Mucosa of stomach (tissue), 1 donor: ENCODE measurements around the gene LRRC8D.

ENCODE experiments used
- H3K27me3 ChIP-seq: one replicate; pipeline ENCODE4 v1.7.0; 2013; ENCODE audit warnings: mild to moderate bottlenecking, low read length; ENCODE audit not compliant: control insufficient read depth, insufficient read depth
- H3K36me3 ChIP-seq: one replicate; pipeline ENCODE4 v1.7.0; 2013; ENCODE audit warnings: low read length; ENCODE audit not compliant: control insufficient read depth, insufficient read depth
- H3K4me1 ChIP-seq: one replicate; pipeline ENCODE4 v1.7.0; 2013; ENCODE audit warnings: mild to moderate bottlenecking, low read length; ENCODE audit not compliant: control insufficient read depth, insufficient read depth
- H3K4me3 ChIP-seq: one replicate; pipeline ENCODE4 v1.7.0; 2013; ENCODE audit warnings: low read length
- H3K9ac ChIP-seq: one replicate; pipeline ENCODE4 v1.7.0; 2013; ENCODE audit warnings: mild to moderate bottlenecking, low read length, moderate library complexity
- H3K9me3 ChIP-seq: one replicate; pipeline ENCODE4 v1.7.0; 2013; ENCODE audit warnings: mild to moderate bottlenecking, low read length, moderate library complexity; ENCODE audit not compliant: control insufficient read depth
- donor health status: Pancreatic carcinoma.

The LRRC8D gene

DNA sequence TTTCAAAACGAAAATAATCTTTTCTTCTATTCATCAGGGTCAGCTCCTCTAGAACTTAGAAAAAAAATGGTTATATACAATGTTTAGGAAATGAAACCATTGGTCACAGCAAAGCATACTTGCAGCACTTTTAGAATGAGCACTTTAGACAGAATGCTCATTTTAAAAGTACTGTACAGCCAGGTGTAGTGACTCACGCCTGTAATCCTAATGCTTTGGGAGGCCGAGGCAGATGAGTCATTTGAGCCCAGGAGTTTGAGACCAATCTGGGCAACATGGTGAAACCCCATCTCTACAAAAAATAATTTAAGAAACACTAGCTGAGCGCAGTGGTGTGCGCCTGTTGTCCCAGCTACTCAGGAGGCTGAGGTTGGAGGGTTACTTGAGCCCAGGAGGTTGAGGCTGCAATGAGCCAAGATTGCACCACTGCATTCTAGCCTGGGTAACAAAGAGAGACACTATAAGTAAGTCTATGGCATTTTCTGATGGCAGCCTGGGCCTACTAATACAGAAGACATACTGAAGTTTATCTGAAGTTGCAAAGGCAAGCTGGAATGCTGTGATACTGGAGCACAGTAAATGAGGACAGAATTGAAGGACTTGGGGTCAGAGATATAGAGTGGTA lies 125.1 kb downstream of the LRRC8D start:
- Histone ChIP-seq H3K4me1 (peaks cover 7% of the 10 kb centered on the region), H3K9ac (no peak overlapping the region), H3K27me3 (no peaks in the 10 kb centered on the region), H3K36me3 (no peaks in the 10 kb centered on the region), H3K9me3 (no peaks in the 10 kb centered on the region), H3K4me3 (no peak overlapping the region)

DNA sequence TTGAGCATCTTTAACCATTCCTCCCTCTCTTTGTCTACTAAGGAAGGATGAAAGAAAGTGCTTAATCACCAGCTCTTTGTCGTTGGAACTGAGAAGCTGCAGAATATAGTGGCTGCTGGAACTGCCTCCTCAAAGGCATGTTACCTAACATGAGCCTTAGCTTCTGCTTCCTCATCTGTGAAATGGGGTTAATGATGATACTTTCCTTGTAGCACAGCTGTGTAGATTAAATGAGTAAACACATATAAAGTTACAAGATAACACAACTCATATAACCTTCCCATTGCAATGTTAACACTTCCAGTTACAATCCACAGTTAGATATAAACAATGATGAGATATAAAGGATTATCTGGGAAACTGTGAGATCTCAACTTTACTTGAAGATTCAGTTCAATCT lies 125.7 kb downstream of the LRRC8D start:
- Histone ChIP-seq H3K4me3 (no peak overlapping the region), H3K27me3 (no peaks in the 10 kb centered on the region), H3K9ac (no peak overlapping the region), H3K36me3 (no peaks in the 10 kb centered on the region), H3K9me3 (no peaks in the 10 kb centered on the region), H3K4me1 (peaks cover 7% of the 10 kb centered on the region)

- Histone ChIP-seq H3K9ac (no peak overlapping the region), H3K9me3 (no peaks in the 10 kb centered on the region), H3K4me1 (peaks cover 18% of the 10 kb centered on the region), H3K36me3 (no peaks in the 10 kb centered on the region), H3K4me3 (no peak overlapping the region), H3K27me3 (no peaks in the 10 kb centered on the region)
Measured at GRCh38 chr1:89948722-89949345, 128.0 kb downstream of the LRRC8D start.

DNA sequence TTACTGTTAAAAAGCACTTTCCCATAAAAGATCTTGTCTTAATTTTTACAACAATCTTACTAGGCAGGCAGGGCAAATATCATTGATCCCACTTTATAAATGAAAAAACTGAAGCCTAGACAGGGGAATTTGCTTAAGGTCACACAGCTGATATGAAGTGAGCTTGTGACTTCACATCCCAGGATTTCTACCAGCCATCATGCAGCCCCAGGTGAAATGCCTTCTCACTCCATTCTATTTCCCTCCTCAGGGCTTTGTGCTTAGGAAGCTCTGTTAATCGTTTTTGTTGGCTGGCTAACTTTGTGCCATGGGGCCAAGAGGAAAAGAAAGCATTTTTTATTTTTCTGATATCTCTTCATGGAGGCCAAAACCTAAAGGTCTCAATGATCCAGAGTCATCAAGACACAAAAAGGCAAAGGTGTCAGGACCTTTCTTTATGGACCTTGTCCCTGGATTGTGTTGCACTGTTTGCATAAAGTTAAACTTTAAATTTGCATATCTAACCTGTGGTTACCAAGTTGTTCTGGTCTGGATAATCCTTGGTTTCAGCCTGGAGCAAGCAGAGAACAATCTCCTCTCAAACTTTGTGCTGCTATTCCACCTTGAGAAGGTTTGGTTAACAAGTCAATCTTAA lies 129.3 kb downstream of the LRRC8D start:
- Histone ChIP-seq H3K9me3 (no peaks in the 10 kb centered on the region), H3K36me3 (no peaks in the 10 kb centered on the region), H3K9ac (no peak overlapping the region), H3K4me1 (peaks cover 18% of the 10 kb centered on the region), H3K27me3 (no peaks in the 10 kb centered on the region), H3K4me3 (no peak overlapping the region)

GRCh38 chr1:89950703-89951102 lies 129.9 kb downstream of the LRRC8D start:
- H3K27me3 ChIP-seq, result no peaks in the 10 kb centered on the region
- no peak overlapping the region for H3K4me3 ChIP-seq
- no peaks in the 10 kb centered on the region for H3K9me3 ChIP-seq
- H3K36me3 ChIP-seq, result no peaks in the 10 kb centered on the region
- peaks cover 18% of the 10 kb centered on the region for H3K4me1 ChIP-seq
- H3K9ac ChIP-seq, result no peak overlapping the region

DNA sequence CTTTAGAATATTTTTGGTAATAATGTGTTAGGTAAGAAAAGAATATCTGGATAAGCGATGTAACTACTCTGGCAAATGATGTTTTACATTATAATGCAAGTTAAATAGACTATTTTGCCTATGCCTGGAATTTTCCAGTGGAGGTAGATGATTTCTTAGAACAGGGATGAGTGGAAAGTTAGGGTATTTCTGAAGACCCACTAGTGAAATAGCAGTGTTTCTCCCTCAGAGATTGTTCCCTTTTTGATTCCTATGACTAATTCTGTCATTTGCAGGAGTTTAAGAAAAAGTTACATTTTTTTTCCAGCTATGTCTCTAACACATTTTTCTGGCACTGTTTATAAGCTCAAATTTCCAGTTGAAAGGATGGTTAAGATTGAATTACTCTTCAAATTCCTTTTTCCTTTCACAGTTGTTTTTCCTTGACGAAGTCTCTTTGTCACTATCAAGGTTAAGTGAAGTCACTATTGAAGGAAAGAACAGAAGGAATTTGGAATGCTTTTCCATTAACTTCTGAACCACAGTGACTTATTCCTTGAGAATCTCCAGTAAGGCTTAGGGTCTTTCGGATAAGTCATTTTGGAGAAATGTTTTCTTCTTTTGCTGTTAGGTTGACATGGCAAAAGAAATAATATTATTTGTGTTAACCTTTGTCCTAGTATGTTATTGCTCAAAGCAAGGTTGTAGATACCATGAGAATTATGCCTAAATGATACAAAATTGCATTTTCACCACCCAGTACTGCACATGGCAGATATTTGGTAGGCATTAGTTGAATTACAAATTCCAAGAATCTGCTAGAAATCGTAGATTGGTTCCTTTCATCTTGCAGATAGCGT lies 131.2 kb downstream of the LRRC8D start:
- Histone ChIP-seq H3K9me3 (no peaks in the 10 kb centered on the region), H3K27me3 (no peaks in the 10 kb centered on the region), H3K4me3 (no peak overlapping the region), H3K9ac (no peak overlapping the region), H3K36me3 (no peaks in the 10 kb centered on the region), H3K4me1 (peaks cover 19% of the 10 kb centered on the region)

DNA sequence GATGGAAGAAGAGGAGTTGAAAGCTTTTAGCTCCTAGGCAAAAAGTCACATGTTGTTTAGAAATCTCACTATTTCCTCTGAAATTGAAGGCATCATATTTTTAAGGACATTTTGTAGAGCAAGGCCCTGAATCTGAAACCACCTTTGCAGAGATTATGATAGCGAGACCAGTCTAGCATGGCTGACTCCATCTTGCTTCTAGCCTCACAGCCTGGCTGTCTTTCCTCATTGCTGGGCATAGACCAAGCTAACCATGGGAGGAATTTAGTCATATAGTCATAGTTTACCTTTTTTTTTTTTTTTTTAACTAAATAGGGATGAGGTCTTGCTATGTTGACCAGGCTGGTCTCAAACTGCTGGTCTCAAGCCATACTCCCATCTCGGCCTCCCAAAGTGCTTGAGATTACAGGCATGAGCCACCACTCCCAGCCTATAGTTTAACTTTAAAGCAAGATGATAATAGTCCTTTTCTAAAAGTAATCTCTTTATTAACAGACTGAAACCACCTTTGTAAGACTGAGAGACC lies 131.8 kb downstream of the LRRC8D start:
- Histone ChIP-seq H3K4me1 (peaks cover 23% of the 10 kb centered on the region), H3K4me3 (no peak overlapping the region), H3K9ac (no peak overlapping the region), H3K36me3 (no peaks in the 10 kb centered on the region), H3K9me3 (no peaks in the 10 kb centered on the region), H3K27me3 (no peaks in the 10 kb centered on the region)

- Histone ChIP-seq H3K4me1 (peaks cover 23% of the 10 kb centered on the region), H3K9me3 (no peaks in the 10 kb centered on the region), H3K27me3 (no peaks in the 10 kb centered on the region), H3K9ac (no peak overlapping the region), H3K36me3 (no peaks in the 10 kb centered on the region), H3K4me3 (no peak overlapping the region)
Measured at GRCh38 chr1:89953131-89953626, 132.3 kb downstream of the LRRC8D start.

- no peaks in the 10 kb centered on the region for H3K9me3 ChIP-seq
- no peaks in the 10 kb centered on the region for H3K27me3 ChIP-seq
- no peak overlapping the region for H3K9ac ChIP-seq
- peaks cover 23% of the 10 kb centered on the region for H3K4me1 ChIP-seq
- H3K36me3 ChIP-seq, result no peaks in the 10 kb centered on the region
- no peak overlapping the region for H3K4me3 ChIP-seq
Measured at GRCh38 chr1:89953929-89954328, 133.1 kb downstream of the LRRC8D start.

- Histone ChIP-seq H3K36me3 (no peaks in the 10 kb centered on the region), H3K9ac (no peak overlapping the region), H3K9me3 (no peaks in the 10 kb centered on the region), H3K4me1 (peaks cover 23% of the 10 kb centered on the region), H3K4me3 (no peak overlapping the region), H3K27me3 (no peaks in the 10 kb centered on the region)
Measured at GRCh38 chr1:89954401-89954800, 133.6 kb downstream of the LRRC8D start.

DNA sequence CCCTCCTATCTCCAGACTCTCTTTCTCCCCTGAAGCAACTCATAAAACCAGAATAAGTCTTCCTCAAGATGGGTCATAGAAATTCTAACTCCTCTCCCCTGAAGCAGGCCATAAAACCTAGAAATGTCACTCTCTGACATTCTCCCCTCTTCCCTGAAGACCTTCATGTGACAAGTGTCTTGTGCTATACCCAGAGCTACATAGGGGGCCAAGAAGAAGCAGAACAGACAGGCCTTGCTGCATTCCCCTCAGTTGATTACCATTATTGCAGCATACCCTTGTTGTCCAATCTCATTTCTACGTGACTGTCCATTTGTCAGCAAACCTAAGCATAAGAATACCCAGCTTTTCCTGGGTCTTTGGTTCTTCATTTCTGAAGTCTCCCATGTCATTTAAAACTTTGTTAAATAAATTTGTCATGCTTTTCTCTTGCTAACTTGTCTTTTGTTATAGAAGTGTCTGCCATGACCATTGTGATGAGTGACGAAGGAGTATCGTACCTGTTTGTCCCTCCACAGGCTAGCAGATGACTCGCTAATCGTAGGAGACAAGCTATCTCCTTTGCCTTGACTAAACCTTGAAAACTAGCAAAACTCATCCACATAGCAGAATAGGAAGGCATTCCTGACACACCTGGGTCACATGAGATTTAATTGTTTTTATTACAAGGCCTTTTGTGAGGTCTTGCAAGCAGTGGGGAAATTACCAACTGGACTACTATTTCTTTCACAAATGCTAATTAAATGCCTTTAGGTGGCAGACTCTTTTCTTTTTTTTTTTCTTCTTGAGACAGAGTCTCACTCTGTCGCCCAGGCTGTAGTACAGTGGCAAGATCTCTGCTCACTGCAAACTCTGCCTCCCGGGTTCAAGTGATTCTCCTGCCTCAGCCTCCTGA lies 134.7 kb downstream of the LRRC8D start:
- no peaks in the 10 kb centered on the region for H3K9me3 ChIP-seq
- H3K36me3 ChIP-seq, result no peaks in the 10 kb centered on the region
- H3K4me1 ChIP-seq, result peaks cover 16% of the 10 kb centered on the region
- H3K27me3 ChIP-seq, result no peaks in the 10 kb centered on the region
- H3K9ac ChIP-seq, result no peak overlapping the region
- no peak overlapping the region for H3K4me3 ChIP-seq
